MCF 10A (cell line): ENCODE measurements around the gene SEMA4D. TPM values are rescaled to one million over a fixed set of nuclear protein-coding genes. Genes with fewer than 3 reads are reported as not detected.

Experiments used
- BruUV-seq: library from RNA; stranded (reverse); fragments of 400-500 nt; replicated peaks from 2 replicates; lab custom pipeline; 2021; lab: Mats Ljungman, UMichigan
- CTCF ChIA-PET: fragments of 300-600 bp; sonication (Branson Sonifier 250); formaldehyde crosslinking; extraction: SDS; loops from one replicate; lab custom pipeline; 2021; ENCODE audit warnings: antibody characterized with exemption, inconsistent platforms; lab: Yijun Ruan, JAX
- POLR2A ChIA-PET: fragments of 300-600, 350-650 bp; sonication (Branson Sonifier 250); formaldehyde crosslinking; extraction: SDS; loops from one replicate; lab custom pipeline; 2020; ENCODE audit warnings: antibody characterized with exemption, inconsistent platforms; lab: Yijun Ruan, JAX
- DNase-seq: peaks from one replicate; pipeline ENCODE4 v3.0.0-alpha.2; 2018; ENCODE audit not compliant: unreplicated experiment
- H3K27ac Mint-ChIP-seq: one replicate; pipeline ENCODE4 v1.8.0; 2022; ENCODE audit warnings: mild to moderate bottlenecking, low read depth, mixed read lengths; ENCODE audit not compliant: unreplicated experiment
- H3K27me3 Mint-ChIP-seq: one replicate; pipeline ENCODE4 v1.8.0; 2022; ENCODE audit warnings: mixed read lengths; ENCODE audit not compliant: insufficient read depth, unreplicated experiment
- H3K36me3 Mint-ChIP-seq: one replicate; pipeline ENCODE4 v1.8.0; 2022; ENCODE audit warnings: mild to moderate bottlenecking, moderate library complexity, mixed read lengths; ENCODE audit not compliant: insufficient read depth, unreplicated experiment
- H3K4me1 Mint-ChIP-seq: one replicate; pipeline ENCODE4 v1.8.0; 2022; ENCODE audit warnings: mixed read lengths; ENCODE audit not compliant: insufficient read depth, unreplicated experiment
- H3K4me3 Mint-ChIP-seq: one replicate; pipeline ENCODE4 v1.8.0; 2022; ENCODE audit warnings: mild to moderate bottlenecking, moderate library complexity, mixed read lengths; ENCODE audit not compliant: unreplicated experiment
- H3K9me3 Mint-ChIP-seq: one replicate; pipeline ENCODE4 v1.8.0; 2022; ENCODE audit warnings: mixed read lengths; ENCODE audit not compliant: unreplicated experiment
- intact Hi-C: fragments of 100-400 bp; cut with micrococcal nuclease; formaldehyde crosslinking; loops from 2 replicates; pipeline ENCODE4 v1.14.1; 2022
- total RNA-seq: library from RNA; stranded (reverse); gene quantifications from 2 replicates; pipeline ENCODE4 v1.2.3, GENCODE V29; 2022
- TF ChIP-seq, protein P1 (sequence below): fragments of 200-600 bp; IDR thresholded peaks from one replicate; pipeline ENCODE4 v1.8.0; 2022; ENCODE audit warnings: antibody characterized with exemption, mild to moderate bottlenecking; ENCODE audit not compliant: unreplicated experiment

The SEMA4D gene
- total RNA-seq, 1 experiment from 2014 or later = 4.2 TPM

DNA sequence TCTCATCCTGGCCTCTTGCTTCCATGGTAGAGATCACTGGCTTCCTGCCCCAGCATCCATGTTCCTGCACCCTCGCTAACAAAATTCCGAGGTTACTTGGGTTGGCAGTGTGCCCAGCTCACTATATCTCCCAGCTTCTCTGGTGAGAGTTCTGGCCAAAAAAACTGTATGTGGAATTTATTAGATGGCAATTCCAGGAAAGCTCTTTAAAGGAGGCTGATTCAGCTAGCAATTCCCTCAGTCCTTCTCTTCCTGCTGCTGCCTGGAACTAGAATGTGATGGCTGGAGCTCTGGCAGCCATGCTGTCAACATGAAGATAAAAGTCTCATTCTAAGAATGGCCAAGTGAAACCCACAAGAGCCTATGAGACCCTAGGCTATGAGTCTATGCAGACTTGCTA is 90.8 kb downstream of the SEMA4D start:
- intact Hi-C loops = no loop called here
- TF ChIP-seq, protein P1, sequence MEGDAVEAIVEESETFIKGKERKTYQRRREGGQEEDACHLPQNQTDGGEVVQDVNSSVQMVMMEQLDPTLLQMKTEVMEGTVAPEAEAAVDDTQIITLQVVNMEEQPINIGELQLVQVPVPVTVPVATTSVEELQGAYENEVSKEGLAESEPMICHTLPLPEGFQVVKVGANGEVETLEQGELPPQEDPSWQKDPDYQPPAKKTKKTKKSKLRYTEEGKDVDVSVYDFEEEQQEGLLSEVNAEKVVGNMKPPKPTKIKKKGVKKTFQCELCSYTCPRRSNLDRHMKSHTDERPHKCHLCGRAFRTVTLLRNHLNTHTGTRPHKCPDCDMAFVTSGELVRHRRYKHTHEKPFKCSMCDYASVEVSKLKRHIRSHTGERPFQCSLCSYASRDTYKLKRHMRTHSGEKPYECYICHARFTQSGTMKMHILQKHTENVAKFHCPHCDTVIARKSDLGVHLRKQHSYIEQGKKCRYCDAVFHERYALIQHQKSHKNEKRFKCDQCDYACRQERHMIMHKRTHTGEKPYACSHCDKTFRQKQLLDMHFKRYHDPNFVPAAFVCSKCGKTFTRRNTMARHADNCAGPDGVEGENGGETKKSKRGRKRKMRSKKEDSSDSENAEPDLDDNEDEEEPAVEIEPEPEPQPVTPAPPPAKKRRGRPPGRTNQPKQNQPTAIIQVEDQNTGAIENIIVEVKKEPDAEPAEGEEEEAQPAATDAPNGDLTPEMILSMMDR = no peak
- DNase-seq = peak; percentile 38
- Mint-ChIP-seq H3K4me1 (peaks cover 5% of the 10 kb centered on the region), H3K27ac (no peak overlapping the region), H3K36me3 (no peaks in the 10 kb centered on the region), H3K9me3 (peaks cover 8% of the 10 kb centered on the region), H3K4me3 (no peak overlapping the region), H3K27me3 (no peaks in the 10 kb centered on the region)
- BruUV-seq = no TSS peak
- ChIA-PET POLR2A (no interaction called here), CTCF (interaction anchor here (1.0 to 1.2 kb wide), 2 partner anchors 12 to 141 kb away, joined by 3 read pairs; no protein-coding TSS in a partner anchor)

DNA sequence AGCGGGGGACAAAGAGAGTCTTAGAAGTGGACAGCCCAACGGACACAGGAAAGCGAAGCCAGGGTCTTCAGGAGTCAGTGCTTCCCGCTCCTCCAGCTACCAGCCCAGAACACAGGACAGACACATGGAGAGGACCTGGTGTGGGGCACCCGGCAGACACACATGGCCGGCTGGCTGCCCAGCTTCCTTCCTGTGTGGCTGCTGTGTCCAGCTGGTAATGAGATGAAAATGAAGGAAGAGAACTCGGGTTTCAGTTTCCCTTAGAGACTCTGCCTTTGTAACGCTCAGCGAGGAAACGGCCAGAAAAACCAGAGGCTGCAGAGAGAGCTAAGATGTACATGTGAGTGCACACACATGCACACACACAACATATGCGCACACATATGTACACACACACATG is 92.1 kb downstream of the SEMA4D start:
- TF ChIP-seq, protein P1 = no peak
- H3K4me3 Mint-ChIP-seq = no peak overlapping the region
- DNase-seq = no peak
- ChIA-PET POLR2A (no interaction called here), CTCF (interaction anchor here (0.6 to 0.9 kb wide), 2 partner anchors 11 to 152 kb away, joined by 3 read pairs; no protein-coding TSS in a partner anchor)
- no peak overlapping the region for H3K27ac Mint-ChIP-seq
- H3K9me3 Mint-ChIP-seq = peaks cover 8% of the 10 kb centered on the region
- no TSS peak for BruUV-seq
- H3K4me1 Mint-ChIP-seq = peaks cover 3% of the 10 kb centered on the region
- intact Hi-C loops = no loop called here
- H3K27me3 Mint-ChIP-seq = no peaks in the 10 kb centered on the region
- H3K36me3 Mint-ChIP-seq = peaks cover 5% of the 10 kb centered on the region

DNA sequence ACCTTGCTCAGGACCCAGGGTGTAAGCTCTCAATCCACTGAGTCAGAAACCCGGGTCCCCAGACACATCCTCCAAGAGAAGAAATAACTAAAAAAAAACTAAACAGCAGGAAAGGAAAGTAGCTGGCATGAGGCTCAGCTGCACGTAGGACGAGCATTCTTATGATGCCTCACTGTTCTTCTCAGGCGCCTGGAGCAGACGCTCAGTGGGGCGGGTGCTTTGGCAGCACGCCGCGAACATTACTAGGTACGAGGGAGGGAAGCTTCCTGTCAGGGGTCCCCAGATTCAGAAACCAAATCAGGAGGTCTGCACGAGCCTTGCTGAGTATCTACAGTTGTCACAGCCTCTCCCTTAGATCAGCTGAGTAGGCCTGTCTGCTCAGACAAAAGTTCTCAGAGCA is 93.8 kb downstream of the SEMA4D start:
- POLR2A ChIA-PET = no interaction called here
- TF ChIP-seq, protein P1 = no peak
- Mint-ChIP-seq H3K27me3 (no peaks in the 10 kb centered on the region), H3K4me3 (no peak overlapping the region), H3K27ac (no peak overlapping the region), H3K9me3 (peaks cover 8% of the 10 kb centered on the region), H3K4me1 (no peaks in the 10 kb centered on the region), H3K36me3 (peaks cover 5% of the 10 kb centered on the region)
- intact Hi-C loops = no loop called here
- CTCF ChIA-PET = interaction anchor here (1.3 kb wide), 1 partner anchor 145 kb away, joined by 4 read pairs; no protein-coding TSS in a partner anchor
- DNase-seq = no peak
- no TSS peak for BruUV-seq

DNA sequence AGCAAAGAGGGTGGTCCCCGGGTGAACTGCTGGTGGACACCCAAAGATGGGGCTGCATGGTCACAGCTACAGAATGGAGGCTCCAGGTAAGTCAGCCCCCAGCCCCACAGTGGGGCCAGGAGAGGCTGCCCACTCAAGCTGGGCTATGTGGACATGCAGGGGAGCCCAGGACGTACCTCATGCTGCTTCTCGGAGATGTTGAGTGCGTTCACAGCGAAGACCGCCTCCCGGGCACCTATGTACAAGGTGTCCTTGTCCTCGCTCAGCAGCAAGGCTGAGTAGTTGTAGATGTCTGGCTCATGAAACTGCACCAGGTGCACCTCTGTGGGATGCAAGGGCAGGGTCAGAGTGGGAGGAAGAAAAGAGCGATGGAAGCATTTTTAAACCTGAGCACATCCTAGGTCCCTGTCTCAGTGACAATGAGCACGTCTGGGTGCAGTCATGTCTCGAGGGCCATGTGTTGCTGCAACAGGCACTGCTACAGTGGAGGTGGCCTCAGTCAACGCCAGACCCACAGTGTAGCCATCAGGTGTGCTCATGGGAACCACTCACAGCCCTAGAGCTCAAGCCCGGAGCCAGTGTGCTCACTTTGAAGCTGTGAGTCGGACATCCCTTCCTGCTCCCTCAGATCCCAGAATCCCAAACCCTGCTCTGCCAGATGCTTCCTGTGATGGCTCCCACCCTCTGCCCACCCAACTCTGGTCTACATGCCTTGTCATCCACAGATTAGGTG is 95.1 kb downstream of the SEMA4D start:
- POLR2A ChIA-PET = no interaction called here
- CTCF ChIA-PET = interaction anchor here (0.8 kb wide), 1 partner anchor 11 kb away, joined by 3 read pairs; no protein-coding TSS in a partner anchor
- H3K27ac Mint-ChIP-seq = no peak overlapping the region
- intact Hi-C loops = no loop called here
- no peaks in the 10 kb centered on the region for H3K27me3 Mint-ChIP-seq
- peaks cover 7% of the 10 kb centered on the region for H3K9me3 Mint-ChIP-seq
- H3K4me1 Mint-ChIP-seq = no peaks in the 10 kb centered on the region
- no peak overlapping the region for H3K4me3 Mint-ChIP-seq
- peaks cover 10% of the 10 kb centered on the region for H3K36me3 Mint-ChIP-seq
- TF ChIP-seq, protein P1 = no peak
- BruUV-seq = no TSS peak
- DNase-seq = no peak
